Measurements from ENCODE around the gene CHIT1.

CHIT1 gene

DNA sequence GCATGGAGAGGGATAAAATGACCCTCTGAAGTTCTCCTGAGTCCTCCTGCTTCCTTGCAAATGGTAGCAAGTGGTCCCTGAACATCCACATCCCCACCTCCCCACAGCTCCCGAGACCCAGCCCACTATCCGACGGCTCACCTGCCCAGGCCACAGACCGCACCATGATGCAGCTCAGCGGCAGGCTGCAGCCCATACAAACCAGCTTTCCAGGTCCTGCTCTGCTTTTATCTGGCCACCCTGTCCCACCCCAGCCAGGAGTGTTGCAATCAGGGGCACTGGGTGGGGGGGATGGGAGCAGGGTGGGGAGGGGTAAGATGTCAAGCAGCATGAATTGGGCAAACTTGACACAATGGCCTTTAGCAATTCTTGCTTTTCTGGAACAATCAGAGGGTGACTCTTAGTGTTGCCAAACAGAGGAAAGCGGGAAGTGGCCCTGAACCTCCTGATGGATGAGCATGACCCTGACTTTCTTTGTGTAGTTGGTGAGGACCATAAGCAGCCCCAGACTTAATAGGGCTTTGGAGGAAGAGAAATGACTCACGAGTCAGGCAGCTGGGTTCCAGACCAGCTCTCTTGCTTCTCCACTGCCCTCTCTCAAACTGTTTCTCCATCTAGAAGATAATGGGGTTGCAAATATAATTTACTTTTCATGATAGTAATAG lies at the start of gene CHIT1:
Gene CHIT1 (minus strand): TSS at position 203 of the 665 bp plus-strand sequence. CDS start 37 bp downstream, at position 166.
- DNase-seq (ENCODE audit: low read depth, low spot score) = no peak

DNA sequence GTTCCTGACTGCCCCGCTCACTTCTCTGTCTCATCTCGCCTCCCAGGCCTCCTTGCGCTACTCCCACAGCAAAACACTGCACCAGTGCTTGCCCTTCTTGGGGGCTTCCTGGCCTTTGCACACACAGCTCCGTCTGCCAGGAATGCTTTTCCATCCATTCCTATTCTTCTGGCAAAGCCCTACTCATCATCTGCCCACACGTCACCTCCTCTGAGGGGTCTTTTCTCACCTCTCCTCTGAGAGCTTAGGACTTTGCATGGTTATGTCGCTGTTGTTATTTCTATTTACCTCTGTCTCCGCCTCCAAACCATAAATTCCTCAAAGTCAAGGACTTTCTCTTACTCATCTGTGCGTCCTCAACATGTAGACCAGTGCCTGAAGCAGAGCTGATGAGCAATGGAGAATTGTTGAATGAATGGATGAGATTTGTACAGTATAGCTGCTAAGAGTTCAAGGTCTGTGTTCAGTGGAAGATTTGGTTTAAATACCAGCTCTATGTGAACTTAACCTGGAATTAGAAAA lies 49.5 kb upstream of the CHIT1 start:
- DNase-seq (ENCODE audit: low read depth, low spot score) = no peak

- peak; percentile 79 for DNase-seq (ENCODE audit: low read depth, low spot score)
Measured at GRCh38 chr1:203278082-203278884, 48.8 kb upstream of the CHIT1 start.

DNA sequence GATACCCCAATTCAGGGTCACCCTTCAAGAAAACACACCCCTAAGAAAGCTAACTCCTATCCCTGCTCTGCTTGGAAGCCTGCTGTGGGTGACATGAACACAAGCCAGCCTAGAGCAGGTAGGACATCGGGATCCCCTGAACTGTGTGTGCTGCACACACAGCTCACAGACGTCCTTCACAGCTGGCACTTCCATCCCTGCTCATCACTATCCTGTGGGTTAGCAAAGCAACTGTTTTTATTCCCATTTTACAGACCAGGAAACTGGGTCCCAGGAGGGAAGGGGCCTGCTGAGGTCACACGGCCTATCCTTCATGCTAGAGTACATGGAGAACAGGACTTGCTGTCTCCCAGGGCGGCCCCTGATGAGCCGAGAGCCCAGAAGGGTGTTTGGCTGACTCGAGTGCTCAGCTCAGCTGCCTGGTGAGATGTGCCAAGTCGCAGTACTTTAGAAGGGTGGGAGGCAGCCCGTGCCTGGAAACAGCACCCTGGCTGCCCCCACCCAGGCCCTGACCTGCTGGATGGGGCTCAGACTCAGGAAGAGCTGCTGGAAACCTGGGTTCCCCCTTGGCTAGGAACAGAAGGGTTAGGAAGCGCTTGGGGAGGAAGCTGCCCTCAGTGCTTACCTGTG lies 47.6 kb upstream of the CHIT1 start:
- no peak for DNase-seq (ENCODE audit: low read depth, low spot score)

GRCh38 chr1:203276408-203276807 lies 46.9 kb upstream of the CHIT1 start:
- no peak for DNase-seq (ENCODE audit: low read depth, low spot score)

DNA sequence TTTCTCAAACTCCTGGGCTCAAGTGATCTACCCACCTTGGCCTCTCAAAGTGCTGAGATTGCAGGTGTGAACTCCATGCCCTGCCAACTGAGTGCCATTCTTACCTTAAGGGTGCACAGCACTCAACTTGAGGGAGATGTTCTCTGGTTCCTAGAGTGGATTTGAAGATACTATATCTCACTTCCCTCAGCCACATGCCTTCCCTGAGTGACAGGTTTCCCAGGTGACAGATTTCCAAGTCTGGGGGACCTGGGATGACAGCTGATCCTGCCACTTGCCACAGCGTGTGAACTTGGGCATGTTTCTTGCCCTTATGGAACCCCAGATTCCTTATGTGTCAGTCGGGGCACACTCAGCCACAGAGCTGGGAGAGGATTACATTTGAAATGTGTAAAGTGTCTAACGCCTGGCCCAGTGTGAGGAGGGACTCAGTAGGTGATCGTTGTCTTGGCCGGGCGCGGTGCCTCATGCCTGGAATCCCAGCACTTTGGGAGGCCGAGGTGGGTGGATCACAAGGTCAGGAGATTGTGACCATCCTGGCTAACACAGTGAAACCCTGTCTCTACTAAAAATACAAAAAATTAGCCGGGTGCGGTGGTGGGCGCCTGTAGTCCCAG lies 46.3 kb upstream of the CHIT1 start:
- no peak for DNase-seq (ENCODE audit: low read depth, low spot score)

GRCh38 chr1:203274603-203275381 lies 45.3 kb upstream of the CHIT1 start:
- DNase-seq (ENCODE audit: low read depth, low spot score) = peak; percentile 75

DNA sequence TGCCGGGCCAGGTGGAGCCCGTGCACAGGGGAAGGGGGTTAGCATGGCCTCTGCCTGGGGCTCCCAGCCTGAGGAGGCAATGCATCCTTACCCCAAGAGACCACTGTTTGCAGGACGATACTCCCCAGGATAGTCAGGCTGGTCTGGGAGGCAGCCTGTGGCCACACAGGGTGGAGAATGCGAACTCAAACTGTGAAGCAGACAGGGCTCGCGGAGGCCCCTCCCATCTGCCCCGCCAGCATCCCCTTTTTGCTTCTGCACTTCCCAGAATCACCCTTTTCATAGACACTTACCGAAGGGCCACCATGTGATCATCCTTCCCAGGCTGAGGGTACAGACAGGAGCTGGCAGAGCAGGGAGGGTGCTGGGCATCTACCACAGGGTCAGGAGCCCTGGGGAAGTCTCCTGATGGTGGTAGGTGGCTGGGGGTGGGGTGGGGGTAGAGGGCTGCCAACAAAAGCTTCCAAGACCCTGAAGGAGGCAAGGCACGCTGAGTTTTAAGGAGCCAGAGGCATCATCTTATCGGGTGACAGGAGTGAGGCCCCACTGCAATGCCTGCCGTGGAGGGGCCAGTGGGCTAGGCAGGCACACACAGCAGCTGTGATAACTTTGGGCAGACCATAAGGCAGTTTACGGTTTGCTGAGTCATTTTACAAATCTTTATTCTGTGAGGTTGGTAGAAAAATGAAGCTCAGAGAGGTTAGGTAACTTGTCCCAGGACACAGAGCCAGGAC lies 44.6 kb upstream of the CHIT1 start:
- DNase-seq (ENCODE audit: low read depth, low spot score) = no peak

- peak; percentile 93 for DNase-seq (ENCODE audit: low read depth, low spot score)
Measured at GRCh38 chr1:203273206-203273868, 43.9 kb upstream of the CHIT1 start.

- no peak for DNase-seq (ENCODE audit: low read depth, low spot score)
Measured at GRCh38 chr1:203272633-203273205, 43.2 kb upstream of the CHIT1 start.

GRCh38 chr1:203271962-203272632 lies 42.6 kb upstream of the CHIT1 start:
- no peak for DNase-seq (ENCODE audit: low read depth, low spot score)

DNA sequence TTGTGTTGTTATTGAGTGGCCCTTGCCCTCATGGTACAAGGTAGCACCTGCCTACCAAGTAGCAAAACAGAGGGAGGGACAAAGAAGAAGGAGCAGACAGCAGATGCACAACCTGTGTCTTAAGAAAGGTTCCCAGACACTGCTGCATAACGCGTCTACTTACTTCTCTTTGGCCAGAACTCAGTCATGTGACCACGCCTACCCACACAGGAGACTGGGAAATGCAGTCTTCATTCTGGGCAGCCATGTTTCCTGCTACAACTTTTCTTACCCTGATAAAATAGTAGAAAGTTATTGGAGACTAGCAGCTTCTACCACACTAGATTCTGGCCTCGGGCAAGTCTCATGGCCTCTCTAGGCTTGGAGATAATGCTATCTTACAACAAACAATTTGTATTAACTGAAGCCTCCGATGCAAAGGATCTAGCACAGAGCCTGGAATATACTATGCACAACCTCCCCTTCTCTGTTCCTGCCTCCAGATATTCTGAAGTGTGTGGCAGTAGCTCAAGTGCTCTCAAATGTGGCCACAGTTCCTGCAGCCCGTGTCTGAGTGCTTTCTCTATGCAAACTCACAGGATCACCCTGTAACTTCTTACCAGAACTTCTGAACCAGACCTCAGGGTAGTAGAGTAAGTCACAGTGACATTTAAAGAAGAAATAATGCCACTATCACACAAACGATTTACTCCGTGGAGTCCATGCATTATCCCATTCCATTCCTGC lies 41.7 kb upstream of the CHIT1 start:
- DNase-seq (ENCODE audit: low read depth, low spot score) = peak; percentile 77

DNA sequence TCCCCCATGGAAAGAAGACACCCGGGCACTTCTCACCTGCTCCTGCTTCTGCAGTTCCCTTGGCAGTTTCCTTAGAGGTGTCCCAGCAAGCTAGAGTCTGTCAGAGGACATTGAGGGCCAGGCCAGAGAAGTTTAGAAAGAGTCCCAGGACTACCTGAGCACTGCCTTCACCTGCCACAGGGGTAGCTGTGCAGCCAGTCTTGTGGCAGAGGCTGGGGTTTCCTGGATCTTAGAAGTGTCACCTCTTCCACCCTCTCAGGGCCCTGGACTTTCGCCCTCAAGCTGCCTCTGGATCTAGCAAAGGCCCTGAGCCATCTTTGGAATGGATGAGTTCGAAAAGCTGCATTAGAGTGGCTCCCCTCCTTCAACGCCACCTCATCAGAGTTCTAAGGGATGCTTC lies 41.0 kb upstream of the CHIT1 start:
- DNase-seq (ENCODE audit: low read depth, low spot score) = no peak

DNA sequence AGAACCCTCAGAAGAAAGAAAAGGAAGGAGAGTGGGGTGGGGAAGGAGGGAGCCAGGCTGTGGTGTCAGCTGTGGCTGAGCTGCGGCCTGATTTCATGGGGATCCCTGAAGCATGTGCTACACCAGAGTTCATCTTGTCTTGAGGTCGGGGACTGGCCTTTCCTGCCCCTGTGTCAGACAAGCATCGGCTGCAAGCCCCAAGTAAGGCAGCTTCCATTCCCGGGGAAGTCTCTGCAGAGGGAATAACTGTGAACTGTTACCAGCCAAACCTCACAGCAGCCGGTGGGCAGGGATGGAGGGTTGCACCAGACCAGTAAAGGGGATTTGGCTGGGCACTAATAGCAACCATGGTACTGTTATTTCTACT lies 40.2 kb upstream of the CHIT1 start:
- no peak for DNase-seq (ENCODE audit: low read depth, low spot score)

GRCh38 chr1:203268901-203269653 lies 39.6 kb upstream of the CHIT1 start:
- peak; percentile 87 for DNase-seq (ENCODE audit: low read depth, low spot score)

DNA sequence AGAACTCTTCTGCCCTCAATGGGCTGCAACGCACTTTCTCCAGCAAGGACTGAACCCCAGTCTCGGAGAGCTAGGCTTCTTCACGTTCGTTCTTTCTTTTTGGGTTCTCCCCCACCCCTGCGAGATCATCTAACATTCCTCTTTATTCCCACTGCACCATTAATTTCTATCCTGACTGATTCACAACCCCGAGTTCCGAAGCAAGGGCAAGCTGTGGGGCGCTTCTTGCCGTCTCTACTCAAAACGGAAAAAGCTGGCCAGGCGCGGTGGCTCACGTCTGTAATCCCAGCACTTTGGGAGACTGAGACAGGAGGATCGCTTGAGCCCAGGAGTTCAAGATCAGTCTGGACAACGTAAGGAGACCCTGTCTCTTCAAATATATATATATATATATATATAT lies 38.4 kb upstream of the CHIT1 start:
- DNase-seq (ENCODE audit: low read depth, low spot score) = no peak

- DNase-seq (ENCODE audit: low read depth, low spot score) = peak; percentile 93
Measured at GRCh38 chr1:203267347-203267846, 37.9 kb upstream of the CHIT1 start.
